Embryonic facial prominence (tissue), 1 donor: ENCODE measurements around the gene GSTP1.
"Not testable (repeated sequence)": the region's sequence is repeated elsewhere in the genome, so short reads cannot be mapped to it uniquely, and the experiment has no call there.

Experiments
- DNase-seq: peaks from one replicate; pipeline ENCODE4 v3.0.0-alpha.2; 2016; ENCODE audit errors: extremely low spot score

GSTP1 gene

DNA sequence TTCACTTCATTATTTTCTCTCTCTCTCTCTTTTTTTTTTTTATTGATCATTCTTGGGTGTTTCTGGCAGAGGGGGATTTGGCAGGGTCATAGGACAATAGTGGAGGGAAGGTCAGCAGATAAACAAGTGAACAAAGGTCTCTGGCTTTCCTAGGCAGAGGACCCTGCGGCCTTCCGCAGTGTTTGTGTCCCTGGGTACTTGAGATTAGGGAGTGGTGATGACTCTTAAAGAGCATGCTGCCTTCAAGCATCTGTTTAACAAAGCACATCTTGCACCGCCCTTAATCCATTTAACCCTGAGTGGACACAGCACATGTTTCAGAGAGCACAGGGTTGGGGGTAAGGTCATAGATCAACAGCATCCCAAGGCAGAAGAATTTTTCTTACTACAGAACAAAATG, 13.8 kb downstream of the GSTP1 start:
- DNase-seq: not testable (repeated sequence)

DNA sequence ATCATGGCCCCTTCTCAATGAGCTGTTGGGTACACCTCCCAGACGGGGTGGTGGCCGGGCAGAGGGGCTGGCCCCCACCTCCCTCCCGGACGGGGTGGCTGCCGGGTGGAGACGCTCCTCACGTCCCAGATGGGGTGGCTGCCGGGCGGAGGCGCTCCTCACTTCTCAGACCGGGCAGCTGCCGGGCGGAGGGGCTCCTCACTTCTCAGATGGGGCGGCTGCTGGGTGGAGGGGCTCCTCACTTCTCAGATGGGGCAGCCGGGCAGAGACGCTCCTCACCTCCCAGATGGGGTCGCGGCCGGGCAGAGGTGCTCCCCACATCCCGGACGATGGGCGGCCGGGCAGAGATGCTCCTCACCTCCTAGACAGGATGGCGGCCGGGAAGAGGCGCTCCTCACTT, 14.4 kb downstream of the GSTP1 start:
- not testable (repeated sequence) for DNase-seq

DNA sequence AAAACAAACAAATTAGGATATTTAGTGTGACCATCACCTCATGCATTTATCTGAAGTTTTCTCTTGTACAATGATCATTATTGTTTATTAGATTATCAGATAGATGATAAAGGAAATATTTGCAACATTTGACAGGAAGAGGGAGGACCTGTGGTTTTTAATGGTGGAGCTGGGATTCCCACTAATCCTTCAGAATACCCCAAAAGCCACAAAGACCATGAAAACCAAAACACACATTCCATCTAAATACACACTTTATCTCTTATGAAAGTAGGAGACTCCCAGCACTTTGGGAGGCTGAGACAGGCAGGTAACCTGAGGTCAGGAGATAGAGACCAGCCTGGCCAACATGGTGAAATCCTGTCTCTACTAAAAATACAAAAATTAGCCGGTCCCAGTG, 15.5 kb downstream of the GSTP1 start:
- DNase-seq: no peak

DNA sequence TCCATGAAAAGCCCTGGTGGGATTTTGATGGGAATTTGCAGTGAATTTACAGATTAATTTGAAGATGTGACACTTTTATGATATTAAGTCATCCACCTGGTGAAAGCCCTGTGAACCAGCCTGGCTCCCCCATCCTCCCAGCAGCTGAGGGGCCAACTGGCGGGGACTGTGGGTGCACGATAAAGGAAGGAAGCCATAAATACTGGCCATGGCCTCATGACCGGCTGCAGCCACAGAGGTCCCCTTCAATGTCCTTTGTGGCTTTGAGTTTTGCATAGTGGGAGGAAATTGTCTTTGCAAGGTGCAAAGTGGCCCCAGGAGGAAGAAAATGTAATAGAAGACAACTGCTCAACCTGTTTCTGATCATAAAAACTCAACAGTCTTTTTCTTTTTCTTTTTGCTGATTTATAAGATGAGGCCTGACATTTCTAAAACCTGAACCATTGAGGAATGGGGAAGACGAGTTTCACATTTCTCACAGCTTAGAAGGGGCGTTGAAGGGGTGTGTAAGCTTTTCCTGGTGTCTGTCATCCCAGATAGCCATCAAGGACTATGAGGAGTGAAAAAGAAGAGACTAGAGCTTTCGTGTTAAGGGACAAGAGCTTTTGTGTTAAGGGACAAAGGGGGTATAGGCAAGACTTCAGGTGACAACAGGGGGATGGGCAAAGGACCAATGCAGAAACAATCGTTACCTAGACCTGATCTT, 16.9 kb downstream of the GSTP1 start:
- no peak for DNase-seq

DNA sequence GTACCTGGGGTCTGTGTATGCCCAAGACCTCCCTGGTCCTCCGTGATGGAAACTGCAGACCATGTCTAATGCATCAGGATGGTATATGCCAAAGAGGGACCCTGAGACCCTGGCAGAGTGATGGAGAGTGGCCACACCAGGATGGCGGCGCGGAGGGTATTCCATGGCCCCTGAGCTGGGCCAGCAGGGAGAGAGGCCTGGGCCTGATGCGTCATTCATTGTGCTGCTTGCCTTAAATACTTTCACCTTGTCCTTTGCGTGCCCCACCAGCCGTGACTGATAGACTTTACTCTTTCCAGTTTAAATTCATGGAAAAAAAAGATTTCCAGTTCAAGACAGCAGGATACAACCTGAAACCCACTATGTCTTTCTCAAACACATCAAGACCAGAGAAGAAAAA, 17.5 kb downstream of the GSTP1 start:
- DNase-seq: no peak

DNA sequence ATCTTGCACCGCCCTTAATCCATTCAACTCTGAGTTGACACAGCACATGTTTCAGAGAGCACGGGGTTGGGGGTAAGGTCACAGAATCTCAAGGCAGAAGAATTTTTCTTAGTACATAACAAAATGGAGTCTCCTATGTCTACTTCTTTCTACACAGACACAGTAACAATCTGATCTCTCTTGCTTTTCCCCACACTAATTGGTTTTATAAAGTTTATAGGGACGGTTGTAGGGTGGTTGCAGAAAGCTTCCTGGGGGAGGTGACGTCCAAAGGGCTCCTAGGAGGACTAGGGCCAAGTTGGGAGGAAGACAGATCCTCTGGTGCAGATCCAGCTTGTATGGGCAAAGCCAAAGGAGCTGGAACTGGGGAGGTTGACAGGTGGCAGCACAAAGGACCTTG, 20.5 kb downstream of the GSTP1 start:
- DNase-seq: not testable (repeated sequence)

DNA sequence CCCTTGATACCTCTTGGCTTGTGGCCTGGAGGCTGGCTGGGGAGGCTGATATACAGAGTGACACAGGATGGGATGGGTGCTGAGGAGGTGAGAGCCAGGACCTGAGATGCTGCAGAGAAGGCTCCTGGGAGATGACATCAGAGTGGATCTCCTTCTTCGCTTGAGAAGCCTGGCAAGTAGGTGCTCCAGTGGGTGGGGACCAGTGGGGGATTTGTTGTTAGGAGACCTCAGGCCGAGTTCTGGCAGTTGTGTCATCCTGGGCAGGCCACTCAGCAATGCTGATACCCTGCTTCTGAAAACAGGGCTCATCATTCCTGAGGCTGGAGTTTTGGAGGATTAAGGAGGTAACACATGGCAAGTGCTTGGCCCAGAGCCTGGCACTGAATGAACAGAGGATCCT, 21.2 kb downstream of the GSTP1 start:
- no peak for DNase-seq

DNA sequence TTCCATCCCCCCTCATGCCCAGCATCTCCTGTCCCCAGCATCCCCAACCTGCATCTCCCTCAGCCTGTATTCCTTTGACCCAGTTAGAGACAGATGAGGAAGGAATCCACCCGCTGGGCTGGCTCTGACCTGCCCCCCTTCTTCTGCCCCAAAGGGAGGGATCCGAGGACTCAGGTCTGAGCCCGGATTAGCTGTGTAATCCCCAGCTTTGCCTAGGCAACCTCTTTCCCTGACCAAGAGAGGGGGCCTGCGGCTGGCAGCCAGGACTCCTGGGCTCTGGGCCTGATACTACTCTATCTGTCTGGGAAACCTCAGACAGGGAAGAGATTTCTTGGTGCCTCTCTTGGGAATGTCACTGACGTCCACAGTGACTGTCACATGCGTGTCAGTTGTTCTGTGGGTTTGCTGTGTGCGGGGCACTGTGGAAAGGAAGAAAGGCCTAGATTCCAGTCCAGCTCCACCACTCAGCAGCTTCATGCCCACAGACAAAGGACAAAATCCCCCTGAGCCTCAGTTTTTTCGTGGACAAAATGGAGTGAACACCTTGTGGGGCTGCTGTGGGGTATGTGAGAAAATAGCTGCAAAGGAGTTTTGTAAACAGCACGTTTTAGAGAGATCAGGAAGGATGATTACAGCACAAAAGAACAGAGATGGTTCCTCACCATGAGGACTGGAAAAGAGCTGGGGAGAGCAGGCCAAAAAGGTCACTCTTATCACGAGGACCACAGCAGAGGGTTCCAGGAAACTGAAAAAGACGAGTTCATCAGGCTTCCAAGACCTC, 21.8 kb downstream of the GSTP1 start:
- no peak for DNase-seq

DNA sequence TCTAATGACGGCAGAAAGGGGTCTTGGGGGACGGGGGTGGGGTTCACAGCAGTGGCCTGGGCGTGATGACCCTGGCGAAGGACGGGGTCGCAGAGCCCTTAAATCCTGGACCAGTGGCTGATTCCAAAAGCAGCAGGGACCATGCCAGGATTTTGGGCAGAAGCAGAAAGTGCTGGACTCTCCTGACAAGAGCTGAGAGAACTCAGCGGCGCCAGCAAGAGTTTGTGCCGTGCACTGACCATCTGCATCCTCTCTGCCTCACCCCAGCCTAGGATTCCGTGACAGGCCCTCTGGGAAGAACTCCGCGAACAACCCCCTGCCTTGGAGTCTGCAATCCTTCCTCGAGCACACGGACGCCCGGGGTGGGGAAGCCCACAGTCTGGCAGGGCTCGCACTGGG, 22.5 kb downstream of the GSTP1 start:
- no peak for DNase-seq

DNA sequence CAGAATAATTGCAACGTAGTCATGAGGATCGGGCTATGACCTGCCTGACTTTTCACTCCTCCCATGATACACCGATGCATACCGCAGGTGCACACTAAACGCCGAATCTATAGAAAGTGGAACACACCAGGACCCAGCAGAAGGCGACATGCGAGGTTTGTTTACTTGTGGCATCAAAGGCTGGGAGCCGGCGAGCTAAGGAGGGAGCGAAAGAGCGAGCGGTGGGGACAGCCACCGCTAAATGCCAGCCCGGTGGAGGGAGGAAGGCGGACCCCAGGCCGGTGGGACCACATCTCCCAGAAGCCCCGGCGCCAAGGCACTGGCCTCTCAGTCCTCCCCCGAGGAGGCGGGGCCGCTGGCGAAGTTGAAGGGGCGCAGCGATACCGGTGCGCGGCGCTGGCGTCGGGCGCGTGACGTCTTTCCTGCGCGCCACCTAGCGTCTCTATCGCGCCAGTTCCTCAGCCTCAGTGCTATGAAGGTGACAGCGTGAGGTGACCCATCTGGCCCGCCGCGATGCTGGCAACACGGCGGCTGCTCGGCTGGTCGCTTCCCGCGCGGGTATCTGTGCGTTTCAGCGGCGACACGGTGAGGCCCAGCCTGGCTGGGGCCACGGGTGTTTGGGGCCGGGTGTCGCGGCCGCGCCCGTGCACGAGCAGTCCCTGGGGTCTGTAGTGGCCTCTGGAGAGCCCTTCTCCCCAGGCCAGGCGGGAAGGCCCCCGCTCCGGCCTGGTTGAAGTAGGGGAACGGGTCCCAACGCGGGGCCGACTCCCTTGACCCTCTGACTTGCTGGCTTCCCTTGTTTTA, 23.1 kb downstream of the GSTP1 start, which contains the start of gene NDUFV1:
Gene NDUFV1, plus strand, starts transcription at position 445 of the 804 bp plus-strand sequence. Its CDS starts 69 bp downstream, at position 514.
- DNase-seq: peak; percentile 90

DNA sequence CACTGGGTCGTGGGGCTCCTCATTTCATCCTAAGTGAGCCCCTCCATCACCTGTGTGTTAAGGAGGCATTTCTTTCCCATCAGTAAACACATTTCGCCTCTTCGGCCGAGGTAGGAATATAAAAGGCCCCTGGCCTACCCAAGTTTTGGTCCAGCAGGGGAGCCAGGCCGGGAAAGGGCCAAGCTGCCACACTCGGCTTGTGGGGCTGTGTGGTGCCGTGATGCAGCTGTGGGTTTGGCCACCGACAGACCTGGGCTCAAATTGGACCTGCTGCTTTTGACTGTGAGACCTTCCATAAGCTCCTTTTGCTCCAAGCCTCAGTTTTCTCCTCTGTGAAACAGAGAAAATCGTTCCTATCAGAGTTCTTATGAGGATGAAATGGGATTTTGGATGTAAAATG, 23.9 kb downstream of the GSTP1 start:
- DNase-seq: no peak

DNA sequence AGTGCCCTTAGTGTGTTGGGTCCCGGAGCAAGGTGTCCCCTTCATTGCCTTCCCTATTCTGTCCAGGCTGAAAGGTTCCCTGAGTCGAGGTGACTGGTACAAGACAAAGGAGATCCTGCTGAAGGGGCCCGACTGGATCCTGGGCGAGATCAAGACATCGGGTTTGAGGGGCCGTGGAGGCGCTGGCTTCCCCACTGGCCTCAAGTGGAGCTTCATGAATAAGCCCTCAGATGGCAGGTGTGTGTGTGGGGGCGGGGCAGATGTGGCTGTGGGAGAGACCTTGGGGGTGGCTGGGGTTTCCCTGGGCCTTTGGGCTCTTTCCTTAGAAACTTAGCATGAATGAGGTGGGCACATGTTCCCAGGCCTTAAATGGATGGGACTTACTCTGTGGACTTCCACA, 24.9 kb downstream of the GSTP1 start:
- DNase-seq: no peak

DNA sequence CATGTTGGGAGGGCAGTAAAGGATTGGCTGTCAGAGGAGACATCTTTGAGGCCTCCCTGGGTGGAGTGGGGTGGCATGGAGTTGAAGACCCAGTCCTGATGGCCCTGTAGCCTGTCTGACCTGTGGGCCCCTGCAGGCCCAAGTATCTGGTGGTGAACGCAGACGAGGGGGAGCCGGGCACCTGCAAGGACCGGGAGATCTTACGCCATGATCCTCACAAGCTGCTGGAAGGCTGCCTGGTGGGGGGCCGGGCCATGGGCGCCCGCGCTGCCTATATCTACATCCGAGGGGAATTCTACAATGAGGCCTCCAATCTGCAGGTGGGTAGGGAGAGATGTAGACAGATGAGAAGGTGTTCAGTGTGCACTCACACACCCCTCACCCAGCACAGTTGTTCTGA, 25.7 kb downstream of the GSTP1 start:
- no peak for DNase-seq

DNA sequence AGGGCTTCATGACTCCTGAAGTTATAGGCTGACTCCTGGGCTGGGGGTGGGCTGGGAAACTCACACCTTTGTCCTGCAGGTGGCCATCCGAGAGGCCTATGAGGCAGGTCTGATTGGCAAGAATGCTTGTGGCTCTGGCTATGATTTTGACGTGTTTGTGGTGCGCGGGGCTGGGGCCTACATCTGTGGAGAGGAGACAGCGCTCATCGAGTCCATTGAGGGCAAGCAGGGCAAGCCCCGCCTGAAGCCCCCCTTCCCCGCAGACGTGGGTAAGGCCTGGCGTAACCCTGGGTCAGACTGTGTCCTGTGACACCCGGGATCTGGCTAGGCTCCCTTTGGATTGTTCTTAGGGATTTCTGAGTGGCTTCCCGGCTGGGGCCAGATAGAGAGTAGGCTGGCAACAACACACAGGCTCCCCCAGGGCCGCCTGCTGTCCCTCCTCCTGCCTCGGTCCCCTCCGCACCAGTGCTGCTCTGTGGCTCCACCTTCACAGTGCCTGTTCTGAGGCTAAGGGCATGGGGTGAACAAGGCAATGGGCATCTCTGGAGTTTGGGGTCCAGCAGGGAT, 26.8 kb downstream of the GSTP1 start:
- DNase-seq: no peak

DNA sequence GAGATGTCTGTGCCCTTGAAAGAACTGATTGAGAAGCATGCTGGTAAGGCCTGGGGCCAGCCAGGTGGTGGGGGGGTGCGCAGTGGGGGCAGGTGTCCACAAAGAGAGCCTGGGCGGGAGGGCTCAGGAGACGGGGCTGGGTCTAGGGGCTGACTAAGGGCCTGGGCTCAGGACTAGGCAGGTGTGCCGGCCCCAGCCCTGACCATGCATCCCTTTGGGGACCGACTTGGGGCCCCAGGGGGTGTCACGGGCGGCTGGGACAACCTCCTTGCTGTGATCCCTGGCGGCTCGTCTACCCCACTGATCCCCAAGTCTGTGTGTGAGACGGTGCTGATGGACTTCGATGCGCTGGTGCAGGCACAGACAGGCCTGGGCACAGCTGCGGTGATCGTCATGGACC, 27.6 kb downstream of the GSTP1 start:
- DNase-seq: no peak

DNA sequence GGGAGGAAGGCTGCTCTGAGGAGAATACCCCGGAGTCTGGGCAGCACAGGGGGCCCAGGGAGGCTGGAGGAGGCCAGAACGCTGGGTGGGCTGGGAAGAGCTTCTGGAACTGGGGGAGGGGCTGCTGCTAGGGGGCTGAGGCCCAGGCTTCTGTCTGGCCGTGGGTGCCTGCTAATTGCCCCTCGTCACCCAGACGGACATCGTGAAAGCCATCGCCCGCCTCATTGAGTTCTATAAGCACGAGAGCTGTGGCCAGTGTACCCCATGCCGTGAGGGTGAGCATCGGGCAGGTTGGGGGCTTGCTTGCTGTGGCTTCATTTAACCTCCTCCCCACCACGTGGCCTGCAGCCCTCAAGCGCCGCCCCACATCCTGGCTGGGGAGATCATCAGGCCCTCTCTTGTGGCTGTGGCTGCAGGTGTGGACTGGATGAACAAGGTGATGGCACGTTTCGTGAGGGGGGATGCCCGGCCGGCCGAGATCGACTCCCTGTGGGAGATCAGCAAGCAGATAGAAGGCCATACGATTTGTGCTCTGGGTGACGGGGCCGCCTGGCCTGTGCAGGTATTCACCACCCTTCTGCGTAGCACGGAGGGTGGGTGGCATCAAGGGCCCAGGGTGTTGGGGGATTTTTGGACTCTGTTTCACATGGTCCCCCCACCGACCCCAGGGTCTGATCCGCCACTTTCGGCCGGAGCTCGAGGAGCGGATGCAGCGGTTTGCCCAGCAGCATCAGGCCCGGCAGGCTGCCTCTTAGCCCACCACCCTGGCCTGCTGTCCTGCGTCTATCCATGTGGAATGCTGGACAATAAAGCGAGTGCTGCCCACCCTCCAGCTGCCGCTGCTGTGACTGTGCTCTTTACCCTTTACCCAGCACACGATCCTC, 28.3 kb downstream of the GSTP1 start:
- no peak for DNase-seq

DNA sequence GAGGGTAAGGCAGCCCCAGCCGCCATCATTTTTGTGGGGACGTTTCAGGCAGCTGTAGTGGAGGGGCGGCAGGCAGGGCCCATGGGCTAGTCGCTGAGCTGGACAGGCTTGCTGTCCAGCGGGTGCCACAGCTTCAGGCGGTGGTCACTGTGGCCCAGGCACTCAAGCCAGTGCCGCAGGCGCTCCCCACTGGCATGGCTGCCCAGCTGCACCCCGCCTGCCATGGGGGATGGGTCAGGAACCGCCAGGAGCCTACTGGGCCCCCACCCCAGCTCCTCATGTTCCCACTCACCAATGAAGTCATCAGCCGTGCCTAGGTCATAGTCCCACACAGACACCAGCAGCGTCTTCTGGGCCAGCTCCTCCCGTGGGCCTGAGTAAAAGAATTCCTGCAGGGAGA, 29.1 kb downstream of the GSTP1 start:
- DNase-seq: no peak

DNA sequence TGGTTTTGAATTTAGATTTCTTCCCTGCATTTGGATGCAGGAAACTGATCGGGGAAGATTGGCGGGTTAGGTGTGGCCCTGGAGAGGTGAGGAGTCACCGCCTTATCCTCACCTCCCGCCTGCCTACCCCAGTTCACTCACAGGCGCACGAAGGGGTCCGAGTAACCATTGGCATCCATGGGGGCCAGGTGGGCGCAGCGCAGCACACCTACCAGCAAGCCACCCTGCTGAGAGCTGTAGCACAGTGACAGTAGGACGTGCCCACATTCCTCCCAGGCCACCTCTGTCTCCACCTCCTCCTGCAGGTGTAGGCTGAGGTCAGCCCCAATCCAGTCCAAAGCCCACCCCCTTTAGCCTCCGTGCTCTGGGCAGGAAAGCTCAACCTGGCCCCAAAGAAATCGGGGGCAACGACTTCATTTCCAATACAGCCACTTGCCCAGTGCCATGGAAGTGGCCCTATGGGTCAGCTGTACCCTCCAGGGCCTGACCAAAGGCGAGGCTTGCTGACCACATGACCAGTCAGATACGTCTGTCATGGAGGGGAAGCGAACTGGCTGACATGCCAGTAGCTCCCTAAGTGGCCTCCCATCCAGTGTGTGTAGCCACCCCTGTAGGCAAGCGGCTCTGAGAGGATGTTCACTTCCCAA, 29.8 kb downstream of the GSTP1 start:
- no peak for DNase-seq

DNA sequence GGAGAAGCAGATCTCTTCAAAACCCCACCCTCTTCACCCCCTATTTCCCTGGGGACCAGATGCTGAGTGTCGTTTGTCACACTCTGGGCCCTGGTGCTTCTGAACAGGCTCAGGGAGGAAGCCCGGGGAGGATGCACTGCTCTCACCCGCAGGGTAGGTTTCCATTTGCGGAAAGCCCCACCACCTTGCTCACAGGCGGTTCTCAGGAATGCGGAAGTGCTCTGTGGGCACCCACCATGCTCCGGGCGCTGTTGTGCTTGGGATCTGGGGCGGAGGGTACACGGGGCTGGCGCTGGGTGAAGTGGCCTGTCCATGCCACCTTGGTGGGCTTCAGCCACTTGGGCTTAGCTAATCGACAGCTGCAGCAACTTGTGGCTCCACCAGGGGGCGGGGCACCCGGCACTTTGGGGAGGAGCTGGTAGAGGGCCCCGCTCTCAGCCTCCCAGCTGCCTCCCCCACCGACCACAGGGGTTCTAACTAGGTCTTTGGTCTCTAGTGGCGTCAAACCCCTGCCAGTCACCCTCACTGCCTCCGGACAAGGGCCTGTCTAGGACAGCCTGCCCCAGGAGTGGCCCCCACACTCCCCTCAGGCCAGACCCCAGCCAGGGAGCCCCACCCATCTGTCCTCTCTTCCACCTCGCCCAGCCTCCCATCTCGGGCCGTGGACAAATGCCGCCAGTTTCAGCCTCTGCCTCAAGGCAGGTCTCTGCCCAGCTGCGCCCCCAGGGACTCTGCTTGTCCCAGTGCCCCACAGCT, 30.5 kb downstream of the GSTP1 start:
- no peak for DNase-seq
